HEK293T (cell line): ENCODE measurements around the gene USP49.

Experiments
- CTCF ChIA-PET: fragments of 350-600 bp; formaldehyde crosslinking; extraction: SDS; loops from one replicate; lab custom pipeline; 2021; ENCODE audit warnings: antibody characterized with exemption, inconsistent platforms; lab: Yijun Ruan, JAX
- POLR2A ChIA-PET: fragments of 350-600 bp; formaldehyde crosslinking; extraction: SDS; loops from one replicate; lab custom pipeline; 2020; ENCODE audit warnings: antibody characterized with exemption, inconsistent platforms; lab: Yijun Ruan, JAX
- DNase-seq: peaks from one replicate; pipeline ENCODE4 v3.0.0; 2012; ENCODE audit warnings: mixed read lengths; ENCODE audit errors: extremely low spot score
- ARNT ChIP-seq: fragments of 450-650 bp; IDR thresholded peaks from 2 replicates; pipeline ENCODE4 v1.6.1; 2017; ENCODE audit warnings: mild to moderate bottlenecking
- BHLHE40 ChIP-seq: fragments of 450-650 bp; IDR thresholded peaks from 2 replicates; pipeline ENCODE4 v1.6.1; 2016; ENCODE audit warnings: mild to moderate bottlenecking, moderate library complexity, borderline replicate concordance
- CTBP1 ChIP-seq: fragments of 450-650 bp; IDR thresholded peaks from 2 replicates; pipeline ENCODE4 v1.6.1; 2016; ENCODE audit warnings: borderline replicate concordance
- ELF4 ChIP-seq: fragments of 450-650 bp; IDR thresholded peaks from 2 replicates; pipeline ENCODE4 v1.6.1; 2017; ENCODE audit warnings: antibody characterized with exemption
- FOXA1 ChIP-seq: fragments of 450-650 bp; IDR thresholded peaks from 2 replicates; pipeline ENCODE4 v1.6.1; 2016; ENCODE audit warnings: mild to moderate bottlenecking
- FOXK2 ChIP-seq: fragments of 450-650 bp; IDR thresholded peaks from 2 replicates; pipeline ENCODE4 v1.6.1; 2016; ENCODE audit warnings: mild to moderate bottlenecking
- FOXM1 ChIP-seq: fragments of 450-650 bp; IDR thresholded peaks from 2 replicates; pipeline ENCODE4 v1.6.1; 2017; ENCODE audit warnings: mild to moderate bottlenecking, borderline replicate concordance
- HDGF ChIP-seq: fragments of 450-650 bp; IDR thresholded peaks from 2 replicates; pipeline ENCODE4 v1.6.1; 2017; ENCODE audit warnings: antibody characterized with exemption, borderline replicate concordance
- L3MBTL2 ChIP-seq: fragments of 450-650 bp; conservative IDR thresholded peaks from 2 replicates; pipeline ENCODE4 v1.6.1; 2016; ENCODE audit warnings: mild to moderate bottlenecking
- LEF1 ChIP-seq: fragments of 450-650 bp; IDR thresholded peaks from 2 replicates; pipeline ENCODE4 v1.6.1; 2017; ENCODE audit warnings: mild to moderate bottlenecking, borderline replicate concordance
- NFRKB ChIP-seq: fragments of 450-650 bp; IDR thresholded peaks from 2 replicates; pipeline ENCODE4 v1.6.1; 2016; ENCODE audit warnings: mild to moderate bottlenecking, moderate library complexity
- SP1 ChIP-seq: fragments of 450-650 bp; IDR thresholded peaks from 2 replicates; pipeline ENCODE4 v1.6.1; 2017
- SUZ12 ChIP-seq: fragments of 450-650 bp; IDR thresholded peaks from 2 replicates; pipeline ENCODE4 v1.6.1; 2016; ENCODE audit warnings: mild to moderate bottlenecking
- TARDBP ChIP-seq: fragments of 450-650 bp; IDR thresholded peaks from 2 replicates; pipeline ENCODE4 v1.6.1; 2016
- ZNF384 ChIP-seq: fragments of 450-650 bp; IDR thresholded peaks from 2 replicates; pipeline ENCODE4 v1.6.1; 2016
- TF ChIP-seq, protein P1 (sequence below): fragments of 450-650 bp; IDR thresholded peaks from 2 replicates; pipeline ENCODE4 v1.6.1; 2016

The USP49 gene

DNA sequence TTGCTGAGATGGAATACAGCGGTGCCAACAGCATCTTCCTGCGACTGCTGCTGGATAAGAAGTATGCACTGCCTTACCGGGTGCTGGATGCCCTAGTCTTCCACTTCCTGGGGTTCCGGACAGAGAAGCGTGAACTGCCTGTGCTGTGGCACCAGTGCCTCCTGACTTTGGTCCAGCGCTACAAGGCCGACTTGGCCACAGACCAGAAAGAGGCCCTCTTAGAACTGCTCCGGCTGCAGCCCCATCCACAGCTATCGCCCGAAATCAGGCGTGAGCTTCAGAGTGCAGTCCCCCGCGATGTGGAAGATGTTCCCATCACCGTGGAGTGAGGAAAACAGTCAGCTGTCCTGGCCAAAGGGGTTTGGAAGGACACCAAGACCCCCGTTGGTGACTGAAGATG lies 37.2 kb upstream of the USP49 start:
- CTCF ChIA-PET, result interaction anchor here (1.3 kb wide), 1 partner anchor 11 kb away, joined by 4 read pairs; the partner anchor contains the start of gene MED20
- no peak for TF ChIP-seq L3MBTL2
- POLR2A ChIA-PET, result interaction anchor here (0.9 to 2.1 kb wide), 2 partner anchors 84 to 113 kb away, joined by 3 to 4 read pairs; no protein-coding TSS in a partner anchor
- no peak for DNase-seq

DNA sequence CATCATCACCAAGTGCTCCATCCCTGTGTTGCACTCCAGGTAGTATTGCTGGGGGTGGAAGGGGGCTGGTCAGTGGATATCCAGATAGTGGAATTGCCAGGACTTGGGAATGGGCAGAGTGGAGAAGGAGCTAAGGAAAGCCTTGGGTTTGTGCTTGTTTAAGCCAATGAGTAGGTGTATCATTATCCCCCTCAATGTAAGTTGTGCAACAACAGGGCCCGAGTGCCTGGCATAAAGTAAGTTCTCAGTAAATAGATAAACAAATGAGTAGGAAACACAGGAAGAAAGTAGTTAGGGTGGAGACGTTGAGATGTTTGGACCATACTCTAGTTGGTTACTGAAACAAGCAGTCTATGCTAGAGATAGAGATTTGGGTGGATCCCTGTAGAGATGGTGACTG lies 36.6 kb upstream of the USP49 start:
- DNase-seq, result no peak
- ChIA-PET POLR2A (interaction anchor here (1.8 kb wide), 1 partner anchor 11 kb away, joined by 14 read pairs; the partner anchor contains the start of genes BYSL and MED20), CTCF (interaction anchor here (0.7 to 0.9 kb wide), 2 partner anchors 11 to 56 kb away, joined by 3 read pairs; partner anchors contain the start of genes BYSL and MED20)
- TF ChIP-seq ELF4 (no peak), CTBP1 (no peak), HDGF (no peak), FOXK2 (no peak), L3MBTL2 (no peak), ZNF384 (no peak), SP1 (no peak), LEF1 (no peak), BHLHE40 (no peak), ARNT (no peak), FOXM1 (no peak), TARDBP (no peak), NFRKB (no peak), SUZ12 (no peak)
- TF ChIP-seq, protein P1, sequence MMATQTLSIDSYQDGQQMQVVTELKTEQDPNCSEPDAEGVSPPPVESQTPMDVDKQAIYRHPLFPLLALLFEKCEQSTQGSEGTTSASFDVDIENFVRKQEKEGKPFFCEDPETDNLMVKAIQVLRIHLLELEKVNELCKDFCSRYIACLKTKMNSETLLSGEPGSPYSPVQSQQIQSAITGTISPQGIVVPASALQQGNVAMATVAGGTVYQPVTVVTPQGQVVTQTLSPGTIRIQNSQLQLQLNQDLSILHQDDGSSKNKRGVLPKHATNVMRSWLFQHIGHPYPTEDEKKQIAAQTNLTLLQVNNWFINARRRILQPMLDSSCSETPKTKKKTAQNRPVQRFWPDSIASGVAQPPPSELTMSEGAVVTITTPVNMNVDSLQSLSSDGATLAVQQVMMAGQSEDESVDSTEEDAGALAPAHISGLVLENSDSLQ, result no peak

DNA sequence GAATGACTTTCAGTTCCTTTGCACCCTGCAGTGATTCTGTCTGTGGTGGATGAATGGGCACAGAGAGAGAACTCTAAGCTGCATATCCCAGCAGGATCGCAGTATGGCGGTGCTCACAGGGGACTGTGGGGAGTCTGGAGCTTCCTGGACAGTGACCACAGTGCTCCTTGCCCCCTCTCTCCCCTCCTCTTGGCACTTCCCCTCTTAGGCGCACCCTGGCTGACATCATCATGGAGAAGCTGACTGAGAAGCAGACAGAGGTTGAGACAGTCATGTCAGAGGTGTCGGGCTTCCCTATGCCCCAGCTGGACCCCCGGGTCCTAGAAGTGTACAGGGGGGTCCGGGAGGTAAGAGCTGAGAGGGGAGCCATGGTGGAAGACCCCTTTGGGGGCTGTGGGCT lies 34.7 kb upstream of the USP49 start:
- POLR2A ChIA-PET, result interaction anchor here (1.4 to 2.6 kb wide), 3 partner anchors 9 to 10 kb away, joined by 7 to 14 read pairs (median 7); partner anchors contain the start of genes BYSL and MED20
- CTCF ChIA-PET, result interaction anchor here (1.3 to 1.5 kb wide), 3 partner anchors 9 to 115 kb away, joined by 3 to 5 read pairs (median 4); partner anchors contain the start of genes BYSL and MED20
- DNase-seq, result no peak
- TF ChIP-seq ELF4 (no peak), LEF1 (no peak), CTBP1 (no peak), FOXK2 (no peak), BHLHE40 (no peak), SP1 (no peak), SUZ12 (no peak), FOXM1 (no peak), TARDBP (no peak), L3MBTL2 (no peak), ZNF384 (no peak), FOXA1 (no peak), HDGF (no peak), ARNT (no peak), NFRKB (no peak)

DNA sequence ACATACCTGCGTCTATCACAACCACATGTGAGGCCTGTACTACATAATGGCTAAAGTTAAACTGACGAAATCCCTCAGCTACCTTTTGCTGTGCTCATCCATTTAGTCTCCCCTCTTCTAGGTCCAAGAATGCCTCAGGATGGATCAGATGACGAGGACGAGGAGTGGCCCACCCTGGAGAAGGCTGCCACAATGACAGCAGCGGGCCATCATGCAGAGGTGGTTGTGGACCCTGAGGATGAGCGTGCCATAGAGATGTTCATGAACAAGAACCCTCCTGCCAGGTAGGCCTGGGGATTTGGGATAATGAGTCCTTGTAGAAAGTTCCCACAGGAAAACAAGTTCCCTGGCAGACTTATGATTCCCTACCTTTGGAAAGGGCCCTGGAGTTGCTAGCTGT lies 32.1 kb upstream of the USP49 start:
- no peak for DNase-seq
- CTCF ChIA-PET, result no interaction called here
- no peak for TF ChIP-seq HDGF
- no peak for TF ChIP-seq TARDBP
- no peak for TF ChIP-seq FOXA1
- TF ChIP-seq SUZ12, result no peak
- no peak for TF ChIP-seq ARNT
- no peak for TF ChIP-seq NFRKB
- no peak for TF ChIP-seq FOXK2
- TF ChIP-seq L3MBTL2, result no peak
- TF ChIP-seq, protein P1, result no peak
- no peak for TF ChIP-seq LEF1
- TF ChIP-seq ZNF384, result no peak
- no peak for TF ChIP-seq BHLHE40
- TF ChIP-seq SP1, result no peak
- TF ChIP-seq CTBP1, result no peak
- no peak for TF ChIP-seq FOXM1
- no peak for TF ChIP-seq ELF4
- POLR2A ChIA-PET, result interaction anchor here (2.6 kb wide), 1 partner anchor 13 kb away, joined by 7 read pairs; no protein-coding TSS in a partner anchor

DNA sequence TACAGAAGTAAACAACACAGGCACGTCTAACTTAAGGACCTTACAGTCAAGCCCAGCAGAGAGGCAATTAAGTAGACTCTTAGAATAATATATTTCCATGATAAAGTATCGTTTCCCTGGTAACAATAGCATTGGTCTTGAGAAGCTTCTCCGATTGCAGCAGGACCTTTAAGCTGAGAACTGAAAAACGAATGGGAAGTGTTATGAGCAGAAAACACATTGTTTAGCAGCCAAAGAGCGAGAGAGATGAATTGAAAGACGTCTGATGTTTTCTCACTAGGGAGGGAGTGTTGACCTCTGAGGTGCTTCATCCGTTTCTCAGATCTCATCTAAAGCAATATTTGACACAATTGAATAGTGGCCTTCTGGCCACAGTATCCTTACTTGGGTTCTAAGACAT lies 27.0 kb upstream of the USP49 start:
- TF ChIP-seq ZNF384 (no peak), NFRKB (no peak), SP1 (no peak), FOXM1 (no peak)
- TF ChIP-seq, protein P1, result no peak
- POLR2A ChIA-PET, result interaction anchor here (1.7 to 3.6 kb wide), 5 partner anchors 9 to 106 kb away, joined by 4 to 54 read pairs (median 13); no protein-coding TSS in a partner anchor
- CTCF ChIA-PET, result interaction anchor here (1.8 to 2.2 kb wide), 2 partner anchors 14 to 135 kb away, joined by 11 to 18 read pairs; partner anchors contain the start of gene TOMM6
- no peak for DNase-seq

DNA sequence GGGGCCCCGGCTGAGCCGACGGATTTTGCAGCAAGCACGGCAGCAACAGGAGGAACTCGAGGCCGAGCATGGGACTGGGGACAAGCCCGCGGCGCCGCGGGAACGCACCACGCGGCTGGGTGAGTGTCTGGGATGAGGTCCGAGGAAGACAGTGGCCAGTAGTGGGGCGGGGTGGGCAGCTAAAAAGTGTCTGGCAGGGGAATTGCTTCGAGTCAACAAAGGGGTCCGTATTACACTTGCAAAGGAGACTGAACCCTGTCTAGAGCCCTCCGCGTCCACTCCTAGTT lies 26.5 kb upstream of the USP49 start:
- DNase-seq, result no peak
- ChIA-PET POLR2A (interaction anchor here (1.0 to 3.6 kb wide), 11 partner anchors 9 to 135 kb away, joined by 4 to 54 read pairs (median 6); partner anchors contain the start of genes CCND3 and TOMM6), CTCF (interaction anchor here (0.9 to 2.2 kb wide), 9 partner anchors 14 to 217 kb away, joined by 3 to 18 read pairs (median 4); partner anchors contain the start of gene TOMM6)
- TF ChIP-seq FOXA1 (no peak), L3MBTL2 (peak; percentile 28; the same call in 1 of the 2 replicates)
